Measurements from ENCODE around the gene MAS1L.

Gene MAS1L

GRCh38 chr6:29495571-29495970 lies 7.8 kb upstream of the MAS1L start:
- TF ChIP-seq CTCF (IDR thresholded peaks at IDR 0.05; ENCODE audit: borderline replicate concordance, insufficient read depth, low read depth, low read length): no peak

GRCh38 chr6:29494131-29494530 lies 6.4 kb upstream of the MAS1L start:
- H3K4me3 ChIP-seq (ENCODE audit: low read depth, low read length): no peak overlapping the region
- TF ChIP-seq CTCF (IDR thresholded peaks at IDR 0.05; ENCODE audit: borderline replicate concordance, insufficient read depth, low read depth, low read length): no peak

More at GRCh38 chr6:29495571-29495970, 7.8 kb upstream of the MAS1L start:
- H3K4me3 ChIP-seq (ENCODE audit: low read depth, low read length): no peak overlapping the region

GRCh38 chr6:29493261-29493660 lies 5.5 kb upstream of the MAS1L start:
- TF ChIP-seq CTCF (IDR thresholded peaks at IDR 0.05; ENCODE audit: borderline replicate concordance, insufficient read depth, low read depth, low read length): no peak
- no peak overlapping the region for H3K4me3 ChIP-seq (ENCODE audit: low read depth, low read length)

GRCh38 chr6:29491574-29491973 lies 3.8 kb upstream of the MAS1L start:
- H3K4me3 ChIP-seq (ENCODE audit: low read depth, low read length): no peak overlapping the region
- TF ChIP-seq CTCF (IDR thresholded peaks at IDR 0.05; ENCODE audit: borderline replicate concordance, insufficient read depth, low read depth, low read length): no peak

- no peak for TF ChIP-seq CTCF (IDR thresholded peaks at IDR 0.05; ENCODE audit: borderline replicate concordance, insufficient read depth, low read depth, low read length)
- H3K4me3 ChIP-seq (ENCODE audit: low read depth, low read length): no peak overlapping the region
Measured at GRCh38 chr6:29490552-29490951, 2.8 kb upstream of the MAS1L start.

- TF ChIP-seq CTCF (IDR thresholded peaks at IDR 0.05; ENCODE audit: borderline replicate concordance, insufficient read depth, low read depth, low read length): no peak
- no peak overlapping the region for H3K4me3 ChIP-seq (ENCODE audit: low read depth, low read length)
Measured at GRCh38 chr6:29490055-29490454, 2.3 kb upstream of the MAS1L start.

GRCh38 chr6:29489286-29489685 lies 1.5 kb upstream of the MAS1L start:
- no peak overlapping the region for H3K4me3 ChIP-seq (ENCODE audit: low read depth, low read length)
- TF ChIP-seq CTCF (IDR thresholded peaks at IDR 0.05; ENCODE audit: borderline replicate concordance, insufficient read depth, low read depth, low read length): no peak

Data from GM12875 (cell line).